Right ventricle myocardium inferior (tissue), 1 donor: ENCODE results near the gene NKAIN4. TPM values are rescaled to one million over a fixed set of nuclear protein-coding genes. Genes with fewer than 3 reads are reported as not detected.
A peak's percentile ranks its signal among the peaks of the same experiment; 100 is the strongest.

Source experiments
- ATAC-seq: fragments of 200-7000 bp; cut with Tn5 transposase; one replicate; pipeline ENCODE4 v1.9.1; 2020; ENCODE audit warnings: mild to moderate bottlenecking, moderate library complexity
- DNase-seq: peaks from one replicate; pipeline ENCODE4 v3.0.0; 2021; ENCODE audit errors: missing footprints
- intact Hi-C: fragments of 100-400 bp; cut with DNase I; formaldehyde crosslinking; loops from one replicate; pipeline ENCODE4 v1.11.0; 2022
- total RNA-seq: library from RNA; stranded (reverse); fragmentation: NEBNext Ultra II Directional; extraction: Animal tissue kit (Norgen Biotek cat#: 25700); gene quantifications from one replicate; pipeline ENCODE4 v1.2.1, GENCODE V29; 2021
- donor health status: DM: no; HTN: yes; CAD: no; lungs with severe emphysema.

Gene NKAIN4
- total RNA-seq, 1 donor from 2014 or later: not detected

DNA sequence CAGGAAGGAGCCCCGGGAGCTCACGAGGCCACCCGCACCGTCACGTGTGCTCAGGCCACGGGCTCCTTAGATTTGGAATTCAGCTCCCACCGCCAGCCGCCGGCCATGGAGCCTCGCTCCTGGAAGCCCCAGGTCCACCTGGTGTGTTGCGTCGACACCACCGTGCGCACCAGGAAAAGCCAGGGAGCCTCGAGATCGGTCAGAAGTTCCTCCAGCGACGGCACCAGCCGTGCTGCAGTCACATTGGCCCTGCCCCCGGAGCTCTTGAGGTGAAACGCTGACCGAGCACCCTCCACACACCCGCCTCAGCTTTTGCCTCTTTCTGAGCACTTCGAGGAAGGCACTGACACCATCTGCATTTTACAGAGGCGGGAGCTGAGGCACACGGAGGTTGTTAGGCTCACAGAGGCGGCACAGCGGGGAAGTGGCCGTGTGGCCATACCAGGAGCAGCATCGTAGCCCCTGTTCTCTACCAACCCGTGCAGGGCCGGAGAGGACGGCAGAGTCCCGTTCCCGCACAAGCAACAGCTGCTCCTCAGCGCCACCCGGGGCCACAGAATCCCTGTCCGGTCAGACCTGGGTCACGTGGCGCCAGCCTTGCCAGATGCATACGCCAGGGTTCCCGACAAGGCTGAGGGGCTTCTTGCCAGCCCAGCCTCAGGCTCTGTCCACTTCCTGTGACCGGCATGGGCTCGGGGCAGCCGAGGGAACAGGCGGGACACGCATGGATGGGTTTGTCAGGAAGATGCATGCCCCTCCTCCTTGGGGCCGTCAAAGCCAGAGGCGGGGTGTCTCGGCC is 7.6 kb downstream of the NKAIN4 start:
- intact Hi-C loops: no loop called here
- DNase-seq: no peak
- ATAC-seq: no peak

DNA sequence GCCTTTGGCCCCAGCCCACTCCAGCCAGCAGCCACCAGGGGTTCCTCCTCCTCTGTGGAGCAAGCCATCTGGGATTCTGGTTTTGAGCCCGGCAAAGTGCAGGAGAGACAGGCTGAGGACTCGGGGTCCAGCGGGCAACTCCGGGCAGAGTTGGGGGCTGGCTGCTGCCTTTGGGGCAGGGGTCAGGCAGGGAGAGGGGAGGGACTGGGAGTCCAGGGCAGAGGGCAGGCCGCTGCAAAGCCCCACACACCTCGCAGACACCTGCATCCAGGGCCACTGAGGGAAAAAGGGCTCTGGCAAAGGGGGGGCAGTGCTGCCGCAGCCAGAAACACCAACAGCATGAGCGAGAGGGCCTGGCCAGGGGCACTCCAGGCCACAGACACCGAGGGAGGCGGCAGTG is 9.8 kb downstream of the NKAIN4 start:
- DNase-seq (no peak), ATAC-seq (no peak)
- intact Hi-C loops: no loop called here

DNA sequence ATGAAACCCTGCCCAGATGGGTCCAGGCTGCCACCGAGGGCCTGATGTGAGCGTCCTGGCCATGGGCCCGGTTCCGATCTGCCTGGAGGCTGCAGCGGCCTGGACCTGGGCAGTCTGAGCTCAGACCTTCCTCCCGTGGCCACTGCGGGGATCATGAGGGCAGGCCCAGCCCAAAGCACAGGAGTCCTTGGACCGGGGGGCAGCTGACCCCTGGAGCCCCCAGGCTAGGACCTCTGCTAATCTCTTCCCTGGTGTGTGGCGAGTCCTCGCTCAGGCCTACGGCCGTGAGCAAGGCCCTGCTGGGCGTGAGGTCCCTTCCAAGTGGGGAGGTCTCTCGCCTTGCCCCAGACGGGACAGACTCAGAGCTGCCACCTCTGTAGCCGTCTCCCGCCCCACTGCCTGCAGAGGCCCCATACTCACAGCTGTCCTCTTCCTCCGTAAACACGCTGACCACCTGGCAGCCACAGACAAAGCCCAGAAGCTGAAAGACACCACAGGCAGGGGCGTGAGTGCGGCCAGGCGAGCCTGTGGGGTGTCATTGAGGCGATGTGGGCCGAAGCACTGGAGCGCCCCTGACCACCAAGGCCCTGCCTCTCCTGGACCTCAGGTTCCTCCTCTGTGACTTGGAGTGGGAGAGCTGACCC is 10.5 kb downstream of the NKAIN4 start:
- no peak for DNase-seq
- ATAC-seq: no peak
- intact Hi-C loops: no loop called here

DNA sequence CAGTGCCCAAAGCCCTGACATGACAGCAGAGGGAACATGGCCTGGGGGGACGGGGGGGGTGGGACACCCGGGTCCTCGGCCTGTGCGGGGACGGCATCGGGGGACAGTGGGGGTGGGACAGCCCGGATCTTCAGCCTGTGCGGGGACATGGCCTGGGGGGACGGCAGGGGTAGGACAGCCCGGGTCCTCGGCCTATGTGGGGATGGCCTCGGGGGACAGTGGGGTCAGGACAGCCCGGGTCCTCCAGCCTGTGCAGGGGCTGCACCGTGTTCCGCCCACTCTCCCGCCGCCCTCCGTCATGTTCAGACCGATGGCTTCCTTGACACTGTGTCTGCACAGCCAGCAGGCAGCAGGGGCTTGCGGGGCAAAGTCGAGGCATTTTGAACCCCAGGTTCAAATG is 11.5 kb downstream of the NKAIN4 start:
- intact Hi-C loops: no loop called here
- no peak for ATAC-seq
- DNase-seq: no peak

DNA sequence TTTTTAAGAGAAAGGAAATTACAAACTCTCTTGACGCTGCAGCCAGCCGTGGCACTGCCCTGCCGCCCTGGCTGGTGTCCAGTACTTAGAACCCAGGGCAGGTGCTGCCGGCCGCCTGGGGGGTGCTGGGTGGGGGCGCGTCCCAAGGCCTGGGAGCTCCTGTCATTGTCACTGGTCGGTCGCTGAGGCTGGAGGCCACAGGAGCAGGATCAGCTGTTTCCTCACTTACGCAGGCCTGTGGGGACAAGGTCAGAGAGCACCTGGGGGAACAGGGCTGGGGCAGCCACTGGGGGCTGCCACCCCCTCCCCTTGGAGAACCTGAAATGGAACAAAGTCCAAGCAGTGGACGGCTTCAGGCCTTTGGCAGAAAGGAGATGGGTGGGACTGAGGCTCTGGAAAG is 13.0 kb downstream of the NKAIN4 start:
- no peak for ATAC-seq

DNA sequence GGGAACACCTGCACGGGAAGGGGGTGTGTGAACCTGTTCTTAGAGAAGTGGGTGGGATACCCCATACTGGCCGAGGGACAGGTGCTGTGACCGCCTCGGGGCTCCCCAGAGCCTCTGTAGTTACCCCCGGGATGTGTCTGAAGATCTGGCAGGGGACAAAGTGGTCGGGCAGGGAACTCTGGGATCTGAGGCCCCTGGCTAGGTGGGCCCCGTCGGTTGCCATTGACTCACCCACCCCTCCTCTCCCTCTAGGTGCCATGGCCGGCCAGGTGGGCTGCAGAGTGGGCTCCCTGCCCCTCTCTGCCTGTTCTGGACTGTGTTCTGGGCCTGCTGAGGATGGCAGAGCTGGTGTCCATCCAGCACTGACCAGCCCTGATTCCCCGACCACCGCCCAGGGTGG is 14.3 kb downstream of the NKAIN4 start:
- ATAC-seq (no peak), DNase-seq (no peak)
- intact Hi-C loops: no loop called here

More for the DNA sequence above, 13.0 kb downstream of the NKAIN4 start:
- no peak for DNase-seq
- intact Hi-C loops: no loop called here

DNA sequence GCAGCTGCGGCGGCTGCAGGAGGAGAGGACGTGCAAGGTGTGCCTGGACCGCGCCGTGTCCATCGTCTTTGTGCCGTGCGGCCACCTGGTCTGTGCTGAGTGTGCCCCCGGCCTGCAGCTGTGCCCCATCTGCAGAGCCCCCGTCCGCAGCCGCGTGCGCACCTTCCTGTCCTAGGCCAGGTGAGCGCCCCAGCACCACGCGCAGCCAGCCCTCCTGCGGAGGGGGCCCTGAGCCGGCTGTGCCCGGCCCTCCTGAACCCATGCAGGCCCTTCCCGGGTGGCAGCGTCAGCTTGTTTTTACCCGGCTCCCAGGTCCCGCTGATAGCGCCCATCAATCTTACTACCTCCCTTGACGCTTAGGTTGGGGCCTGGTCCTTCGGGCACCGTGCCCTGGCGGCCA is 14.8 kb downstream of the NKAIN4 start:
- DNase-seq (no peak), ATAC-seq (no peak)
- intact Hi-C loops: no loop called here

DNA sequence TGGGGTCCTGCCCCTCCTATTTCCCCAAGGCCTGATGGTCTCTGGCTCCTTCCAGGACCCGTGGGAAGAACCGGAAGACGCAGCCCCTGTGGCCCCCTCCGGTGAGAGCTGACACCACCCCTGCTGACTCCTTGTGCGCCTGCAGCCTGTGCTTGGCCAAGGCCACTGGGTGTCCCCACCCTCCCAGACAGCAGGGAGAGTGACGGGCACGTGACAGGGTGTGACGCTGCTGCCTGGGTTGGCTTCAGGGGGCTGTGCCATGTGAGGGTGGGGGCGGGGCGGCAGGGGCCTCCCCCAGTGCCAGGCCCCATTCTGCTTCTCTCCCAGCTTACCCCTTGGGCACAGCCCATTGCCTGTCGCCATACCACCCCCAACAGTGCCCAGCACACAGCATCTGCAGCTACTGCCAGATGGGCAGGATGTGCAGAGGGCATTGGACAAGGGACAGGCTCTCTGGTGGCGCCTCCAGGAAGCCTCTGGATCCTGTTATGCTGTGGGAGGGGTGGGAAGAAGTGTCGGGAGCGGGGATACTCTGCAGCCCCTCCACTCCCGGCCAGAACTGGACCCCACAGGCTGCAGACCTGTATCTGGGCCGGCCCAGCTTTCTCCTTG is 15.6 kb downstream of the NKAIN4 start:
- intact Hi-C loops: no loop called here
- DNase-seq (no peak), ATAC-seq (no peak)

DNA sequence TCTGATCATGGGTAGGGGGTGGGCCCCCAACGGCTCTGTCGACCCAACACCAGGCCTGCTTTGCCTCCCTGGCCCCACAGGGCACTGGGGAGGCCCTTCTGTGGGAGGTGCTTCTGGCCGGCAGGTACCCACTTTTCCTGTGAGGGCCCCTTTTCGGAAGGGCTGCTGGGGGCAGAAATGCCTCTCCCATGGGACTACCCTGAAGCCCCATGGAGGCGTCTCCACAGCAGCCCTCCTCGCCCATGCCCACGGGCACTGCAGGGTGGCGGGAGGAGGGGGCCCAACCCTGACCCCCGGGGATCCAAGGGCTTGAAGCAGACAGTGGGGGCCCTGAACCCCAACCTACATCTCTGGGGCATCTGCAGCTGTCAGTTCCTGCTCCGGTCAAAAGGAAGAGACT is 16.2 kb downstream of the NKAIN4 start:
- ATAC-seq (no peak), DNase-seq (no peak)
- intact Hi-C loops: no loop called here

DNA sequence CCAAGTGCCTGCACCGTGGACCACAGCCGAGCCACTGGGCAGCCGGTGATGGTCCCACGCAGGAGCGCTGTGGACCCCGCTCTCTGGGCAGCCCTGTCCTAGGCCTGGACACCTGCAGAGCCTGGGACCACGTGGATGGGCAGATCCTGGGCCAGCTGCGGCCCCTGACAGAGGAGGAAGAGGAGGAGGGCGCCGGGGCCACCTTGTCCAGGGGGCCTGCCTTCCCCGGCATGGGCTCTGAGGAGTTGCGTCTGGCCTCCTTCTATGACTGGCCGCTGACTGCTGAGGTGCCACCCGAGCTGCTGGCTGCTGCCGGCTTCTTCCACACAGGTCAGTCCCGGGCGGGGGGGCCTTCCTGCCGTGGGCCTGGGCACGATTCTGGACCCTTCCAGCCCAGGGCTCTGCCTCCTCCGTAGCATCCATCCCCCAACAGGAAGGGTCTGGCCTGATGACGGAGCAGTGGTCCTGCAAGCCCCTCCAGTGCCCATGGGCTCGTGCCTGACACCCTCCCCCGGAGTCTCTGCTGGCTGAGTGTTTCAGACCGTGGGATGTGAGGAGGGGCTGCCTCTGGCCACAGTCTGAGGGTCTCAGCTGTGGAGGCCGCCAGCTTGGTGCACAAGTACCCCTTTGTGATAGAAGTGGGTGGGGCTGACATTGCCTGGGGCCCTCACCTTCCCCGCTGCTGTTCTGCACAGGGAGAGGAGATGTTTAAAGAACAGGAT is 18.0 kb downstream of the NKAIN4 start:
- intact Hi-C loops: no loop called here
- DNase-seq (no peak), ATAC-seq (no peak)

DNA sequence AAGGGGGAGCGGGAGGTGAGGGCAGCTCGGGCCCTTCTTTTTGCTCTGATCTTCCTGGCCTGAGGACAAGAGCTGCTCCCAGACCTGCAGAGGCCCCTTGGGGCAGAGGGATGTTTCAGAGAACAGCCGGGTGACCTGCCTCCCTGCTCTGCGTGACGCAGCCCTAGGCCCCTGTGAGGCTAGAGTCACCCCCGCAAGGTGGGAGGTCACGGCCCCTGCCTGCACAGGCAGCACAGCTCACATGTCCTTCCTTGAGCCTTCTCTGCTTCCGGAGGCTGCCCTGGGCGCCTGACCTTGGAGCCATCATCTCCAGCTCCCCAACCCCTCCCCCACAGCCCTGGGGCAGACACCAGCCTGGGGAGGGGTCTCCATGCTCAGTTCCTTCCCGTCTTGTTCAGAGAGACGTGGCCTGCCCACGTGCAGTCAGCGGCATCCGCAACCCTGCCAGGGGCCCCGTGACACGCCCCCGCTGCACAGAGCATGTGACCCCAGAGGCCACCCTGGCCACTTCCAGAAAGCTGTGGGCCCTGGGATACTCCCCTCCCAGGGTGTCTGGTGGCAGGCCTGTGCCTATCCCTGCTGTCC is 18.8 kb downstream of the NKAIN4 start, which contains the start of gene BIRC7:
Gene BIRC7, plus strand, starts transcription at position 507 of the 585 bp plus-strand sequence. CDS start 192 bp downstream, outside the sequence.
- ATAC-seq (no peak), DNase-seq (no peak)
- intact Hi-C loops: no loop called here

DNA sequence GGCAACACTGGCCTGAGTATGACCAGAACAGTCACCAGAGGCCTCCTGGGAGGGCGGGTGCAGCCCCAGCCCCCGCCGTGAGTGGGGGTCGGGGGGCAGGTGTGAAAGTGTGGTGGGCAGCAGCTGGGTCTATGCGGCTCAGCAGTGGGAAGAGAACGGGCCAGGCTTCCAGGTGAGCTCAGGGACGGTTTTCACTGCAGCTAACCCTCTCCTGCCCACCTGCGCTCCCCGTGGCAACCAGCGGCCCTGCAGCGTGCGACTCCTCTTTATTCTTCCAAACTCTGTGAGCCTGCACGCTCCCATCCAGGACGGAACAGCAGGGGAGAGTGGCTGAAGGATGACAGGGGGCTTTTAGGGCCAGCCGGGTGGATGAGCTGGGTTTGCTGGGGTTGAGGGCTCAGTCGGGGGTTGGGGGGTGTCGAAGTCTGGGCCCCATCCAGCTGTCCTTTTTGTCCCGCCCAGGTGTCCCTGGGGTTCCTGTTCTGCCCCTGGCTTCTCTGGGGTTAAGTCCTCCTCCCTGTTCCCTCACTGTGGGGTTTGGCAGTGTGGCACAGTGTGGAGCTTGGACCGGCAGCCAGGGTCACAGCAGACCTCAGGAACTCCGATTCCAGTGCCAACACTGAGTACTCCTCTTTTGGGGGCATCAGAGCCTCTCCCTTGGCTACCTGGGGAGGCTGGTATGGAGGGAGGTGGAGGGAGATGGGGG is 19.4 kb downstream of the NKAIN4 start:
- intact Hi-C loops: no loop called here
- DNase-seq (no peak), ATAC-seq (no peak)

DNA sequence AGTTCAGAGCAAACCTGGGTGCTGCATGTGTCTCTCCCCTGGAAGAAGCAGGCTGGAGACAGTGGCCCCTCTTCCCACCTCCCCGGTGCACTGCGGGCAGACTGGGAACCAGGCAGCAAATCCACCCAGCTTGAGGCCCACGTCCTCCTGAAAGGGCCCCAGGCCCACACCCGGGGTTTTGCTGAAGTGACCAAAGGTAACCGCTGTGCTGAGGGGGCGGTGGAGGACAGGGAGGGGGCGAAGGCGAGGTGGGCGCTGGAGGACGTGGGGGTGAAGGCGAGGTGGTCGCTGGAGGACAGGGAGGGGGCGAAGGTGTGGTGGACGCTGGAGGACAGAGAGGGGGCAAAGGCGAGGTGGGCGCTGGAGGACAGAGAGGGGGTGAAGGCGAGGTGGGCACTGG is 20.3 kb downstream of the NKAIN4 start:
- ATAC-seq: no peak
- DNase-seq: no peak
- intact Hi-C loops: no loop called here

DNA sequence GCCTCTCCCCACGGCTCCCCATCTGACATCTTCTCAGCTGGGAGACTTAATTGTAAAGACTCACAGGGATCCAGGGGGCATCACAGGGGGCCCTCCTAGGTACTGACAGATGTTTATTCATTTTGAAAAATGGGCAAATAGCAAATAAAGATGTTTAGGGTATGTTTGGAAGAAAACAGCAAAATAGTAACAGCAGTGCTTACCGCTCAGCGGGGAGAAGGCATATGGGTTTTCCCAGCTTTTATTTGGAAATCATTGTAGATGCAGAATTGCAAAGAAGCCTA is 21.3 kb downstream of the NKAIN4 start:
- intact Hi-C loops: no loop called here
- no peak for ATAC-seq

DNA sequence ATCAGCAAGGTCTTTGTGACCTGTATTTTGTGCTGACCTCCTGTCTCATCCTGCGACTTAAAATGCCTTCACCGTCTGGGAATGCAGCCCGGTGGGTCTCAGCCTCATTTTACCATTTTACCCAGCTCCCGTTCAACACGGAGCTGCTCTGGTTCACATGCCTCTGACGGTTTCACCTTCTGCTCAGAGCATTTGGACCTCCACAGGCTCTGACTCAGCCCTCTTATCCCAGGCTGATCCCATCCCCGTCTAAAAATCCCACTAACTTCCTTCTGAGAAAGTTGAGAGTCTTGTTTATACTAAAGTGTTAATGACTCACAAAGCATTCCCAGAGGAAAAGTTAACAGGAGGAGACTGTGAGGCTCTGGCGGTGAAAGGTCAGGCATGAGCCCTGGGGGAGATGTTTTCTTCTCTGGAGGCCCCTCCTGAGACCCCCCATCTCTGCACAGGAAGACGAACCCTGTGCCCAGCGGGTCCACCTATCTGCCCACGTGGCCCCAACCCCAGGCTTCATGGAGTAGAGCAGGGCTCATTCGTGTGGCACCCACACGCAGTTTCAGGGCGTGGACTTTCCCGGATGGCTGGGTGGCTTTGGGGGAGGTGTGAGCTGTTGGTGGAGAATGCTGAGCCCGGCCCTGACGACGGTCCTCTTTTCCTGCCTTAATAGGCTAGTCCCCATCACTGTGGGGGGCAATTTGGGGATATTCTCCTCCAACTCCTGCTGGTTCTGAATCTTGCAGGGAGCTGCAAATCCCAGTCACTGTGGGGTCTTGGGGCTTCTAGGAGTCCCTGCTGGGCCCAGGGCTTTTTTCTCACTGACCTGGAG is 21.8 kb downstream of the NKAIN4 start:
- no peak for DNase-seq
- intact Hi-C loops: no loop called here
- ATAC-seq: no peak

More for the DNA sequence above, 21.3 kb downstream of the NKAIN4 start:
- DNase-seq: no peak

DNA sequence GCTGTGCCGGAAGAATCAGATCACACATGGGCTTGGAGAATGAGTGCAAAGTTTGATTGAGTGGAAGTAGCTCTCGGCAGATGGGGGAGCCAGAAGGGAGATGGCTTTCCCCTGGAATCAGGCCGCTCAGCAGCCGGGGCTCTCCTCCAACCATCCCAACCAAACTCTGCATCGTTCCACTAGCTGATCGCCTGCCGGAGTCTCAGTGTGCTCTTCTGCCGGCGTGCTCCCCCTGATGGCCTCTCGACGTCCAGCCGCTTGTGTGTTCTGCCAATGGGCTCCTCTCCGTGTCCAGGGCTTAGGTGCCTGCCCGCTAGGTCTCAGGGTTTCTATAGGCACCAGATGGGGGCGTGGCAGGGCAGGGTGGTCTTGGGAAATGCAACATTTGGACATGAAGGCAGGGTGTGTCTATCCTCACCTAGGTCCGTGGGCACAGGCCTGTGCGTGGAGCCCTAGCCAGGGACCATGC is 23.4 kb downstream of the NKAIN4 start:
- intact Hi-C loops: no loop called here

DNA sequence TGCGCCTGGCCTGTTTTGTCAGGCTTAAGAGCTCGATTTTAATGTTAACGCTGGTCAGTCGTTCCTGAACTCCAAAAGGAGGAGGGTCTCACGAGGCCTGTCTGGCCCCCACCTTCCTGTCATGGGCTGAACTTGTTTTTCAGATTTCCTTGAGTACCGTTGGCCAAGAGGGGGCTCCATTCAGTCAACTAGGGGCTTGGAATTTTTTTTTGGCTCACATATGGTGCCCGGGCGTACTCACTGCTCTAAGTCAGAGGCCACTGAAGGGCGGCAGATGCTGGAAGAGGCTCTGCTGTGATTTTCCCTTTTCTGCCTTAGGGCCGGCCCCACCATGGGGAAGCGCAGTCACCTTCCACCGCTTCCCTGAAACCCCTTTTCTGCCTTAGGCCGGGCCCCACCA is 25.5 kb downstream of the NKAIN4 start:
- DNase-seq (no peak), ATAC-seq (no peak)
- intact Hi-C loops: loop anchor here (10.0 kb wide), 1 partner anchor 174 kb away; no protein-coding TSS in a partner anchor

More for the DNA sequence above, 23.4 kb downstream of the NKAIN4 start:
- ATAC-seq: peak; percentile 64
- no peak for DNase-seq

DNA sequence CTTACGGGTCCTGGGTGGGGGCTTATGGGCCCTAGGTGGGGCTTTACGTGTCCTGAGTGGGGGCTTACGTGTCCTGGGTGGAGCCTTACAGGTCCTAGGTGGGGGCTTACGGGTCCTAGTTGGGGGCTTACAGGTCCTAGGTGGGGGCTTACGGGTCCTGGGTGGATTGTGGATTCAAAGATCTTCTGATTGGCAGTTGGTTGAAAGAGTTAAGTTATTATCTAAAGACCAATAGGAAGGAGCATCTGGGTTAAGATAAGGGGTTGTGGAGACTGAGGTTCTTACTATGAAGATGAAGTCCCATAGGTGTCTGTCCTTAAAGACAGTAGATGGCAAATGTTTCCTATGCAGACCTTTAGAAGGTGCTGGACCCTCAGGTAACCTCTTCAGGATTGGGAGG is 27.0 kb downstream of the NKAIN4 start:
- intact Hi-C loops: loop anchor here (10.0 kb wide), 1 partner anchor 172 kb away; no protein-coding TSS in a partner anchor
- ATAC-seq: no peak
- no peak for DNase-seq
